Left cardiac atrium (tissue), 4 donors: ENCODE data around the gene ZNF681. TPM values are rescaled to one million over a fixed set of nuclear protein-coding genes. Genes with fewer than 3 reads are reported as not detected.
"Not testable (repeated sequence)": the region's sequence is repeated elsewhere in the genome, so short reads cannot be mapped to it uniquely, and the experiment has no call there.

Source experiments
- ATAC-seq, 2 donors: fragments of 200-7000 bp; cut with Tn5 transposase; one replicate each; pipeline ENCODE4 v1.9.1; 2020; ENCODE audit warnings: mild to moderate bottlenecking in 2 of 2, moderate library complexity in 2 of 2
- DNase-seq: peaks from one replicate; pipeline ENCODE4 v3.0.0-alpha.2; 2020
- intact Hi-C, 2 donors: fragments of 100-400 bp; cut with DNase I; formaldehyde crosslinking; loops; one replicate each; pipeline versions ENCODE4 v1.14.1 to v1.15.1; 2022 to 2023
- long read RNA-seq: library from polyadenylated mRNA; unstranded; transcript quantifications from one replicate; pipeline ENCODE4 v2.0.0, GENCODE V29; 2021
- total RNA-seq, 2 donors: library from RNA; stranded (reverse); fragmentation: NEBNext Ultra II Directional; extraction: Animal tissue kit (Norgen Biotek cat#: 25700); gene quantifications; one replicate each; pipeline ENCODE4 v1.2.1, GENCODE V29; 2021
- donor health status: DM: no; HTN: yes; CAD: no.
- donor health status: DM: no; HTN: yes; CAD: no; lungs with severe emphysema.
- donor health status: DM: yes; HTN: yes; CAD: no.
- donor health status: Dilated cardiomyopathy.

ZNF681 gene
- 1 to 10 TPM in 1 of 2 donors, under 1 TPM in 1; 0.85 to 1.4 TPM for total RNA-seq
- long read RNA-seq, full-length matches to known transcripts: 1 of 1 reads
- long read RNA-seq, partial matches to known transcripts: 0 of 1 reads
- long read RNA-seq, other reads (novel, unspliced or antisense): 0 of 1 reads

GRCh38 chr19:23758187-23759074 lies at the start of gene ZNF681:
ZNF681 (minus strand) TSS chr19:23758891; CDS start chr19:23758749, 142 bp downstream.
- ATAC-seq: peak; percentile 93 to 98
- intact Hi-C loops: no loop called here
- DNase-seq: peak; percentile 94

DNA sequence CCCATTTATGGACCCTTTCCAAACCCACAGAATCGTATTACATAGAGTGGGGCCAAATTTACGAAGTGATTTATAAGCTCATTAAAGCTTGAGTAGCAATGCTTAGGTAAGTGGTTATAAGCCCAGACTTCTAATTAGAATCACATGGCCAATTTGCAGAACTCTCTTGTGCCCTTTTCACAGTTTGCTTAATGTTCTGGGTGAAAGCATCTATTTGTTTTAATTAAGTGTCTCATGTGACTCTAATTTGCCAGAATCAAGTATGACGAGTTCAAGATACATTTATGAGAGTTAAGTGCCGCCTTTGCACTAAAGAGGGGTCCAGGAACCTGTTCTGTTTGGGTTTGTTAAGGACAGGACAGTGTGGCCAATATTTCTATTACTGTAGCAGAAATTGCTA lies 46.0 kb upstream of the ZNF681 start:
- ATAC-seq (no peak), DNase-seq (no peak)
- intact Hi-C loops: no loop called here

DNA sequence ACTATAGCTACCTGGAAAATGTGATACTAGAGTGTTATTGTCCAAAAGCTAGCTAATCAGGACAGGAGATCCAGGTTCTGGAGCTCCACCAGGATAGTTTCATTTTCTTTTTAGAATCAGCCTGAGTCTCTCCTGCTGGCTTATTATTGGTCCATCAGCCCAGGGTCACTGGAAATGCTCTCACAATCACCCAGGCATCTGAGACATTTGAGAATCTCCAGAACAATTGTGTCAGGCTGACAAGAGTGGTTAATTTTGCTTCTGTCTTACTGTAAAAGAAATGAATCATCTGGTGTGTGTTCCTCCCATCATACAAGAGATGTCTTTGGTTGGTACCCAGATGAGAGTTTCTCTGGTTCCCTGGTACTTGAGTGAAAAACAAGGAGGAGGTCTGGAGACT lies 43.6 kb upstream of the ZNF681 start:
- intact Hi-C loops: no loop called here
- DNase-seq (no peak), ATAC-seq (no peak)

GRCh38 chr19:23801803-23802202 lies 43.1 kb upstream of the ZNF681 start:
- ATAC-seq (no peak), DNase-seq (no peak)
- intact Hi-C loops: no loop called here

- ATAC-seq: no peak
- intact Hi-C loops: no loop called here
- no peak for DNase-seq
Measured at GRCh38 chr19:23800868-23801267, 42.2 kb upstream of the ZNF681 start.

DNA sequence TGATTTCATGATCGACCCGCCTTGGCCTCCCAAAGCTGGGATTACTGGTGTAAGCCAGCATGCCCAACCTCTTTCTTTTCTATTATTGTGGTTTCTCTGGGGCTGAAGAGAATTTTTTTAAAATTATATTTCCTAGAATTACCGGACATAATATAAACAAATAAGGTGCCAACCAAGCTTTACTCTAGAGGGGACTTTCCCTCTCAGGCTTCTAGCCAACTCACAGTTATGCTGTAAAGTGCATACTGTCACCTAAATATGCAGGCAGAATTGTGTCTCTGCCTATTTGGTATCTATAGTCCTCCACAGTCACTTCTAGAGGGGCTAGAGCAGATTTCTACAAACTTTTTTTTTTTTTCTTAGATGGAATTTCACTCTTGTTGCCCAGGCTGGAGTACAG lies 41.6 kb upstream of the ZNF681 start:
- DNase-seq (no peak), ATAC-seq (no peak)
- intact Hi-C loops: no loop called here

DNA sequence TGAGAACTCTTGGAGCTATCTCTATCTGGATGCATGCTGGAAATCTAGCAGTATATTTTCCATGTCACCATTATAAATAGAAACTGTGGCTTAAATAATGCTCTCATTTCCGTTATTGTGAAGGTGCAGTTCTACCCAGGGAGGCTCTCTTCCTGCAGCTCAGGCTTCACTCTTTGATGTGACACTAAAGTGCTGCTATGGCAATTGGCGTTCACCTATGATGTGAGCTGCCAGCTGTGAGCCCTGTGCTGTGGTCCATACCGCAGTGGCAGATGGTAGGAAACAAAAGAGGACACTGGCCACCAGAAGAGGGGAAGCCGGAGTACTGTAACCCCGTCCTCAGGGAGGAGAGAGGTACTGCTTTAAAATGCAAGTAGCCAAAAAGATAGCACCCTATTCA lies 40.6 kb upstream of the ZNF681 start:
- DNase-seq: no peak
- ATAC-seq: no peak
- intact Hi-C loops: no loop called here

- ATAC-seq: no peak
- DNase-seq: no peak
- intact Hi-C loops: no loop called here
Measured at GRCh38 chr19:23795462-23795861, 36.8 kb upstream of the ZNF681 start.

GRCh38 chr19:23792784-23793183 lies 34.1 kb upstream of the ZNF681 start:
- DNase-seq (no peak), ATAC-seq (no peak)
- intact Hi-C loops: no loop called here

- no peak for ATAC-seq
- no peak for DNase-seq
- intact Hi-C loops: no loop called here
Measured at GRCh38 chr19:23790641-23791488, 32.2 kb upstream of the ZNF681 start.

DNA sequence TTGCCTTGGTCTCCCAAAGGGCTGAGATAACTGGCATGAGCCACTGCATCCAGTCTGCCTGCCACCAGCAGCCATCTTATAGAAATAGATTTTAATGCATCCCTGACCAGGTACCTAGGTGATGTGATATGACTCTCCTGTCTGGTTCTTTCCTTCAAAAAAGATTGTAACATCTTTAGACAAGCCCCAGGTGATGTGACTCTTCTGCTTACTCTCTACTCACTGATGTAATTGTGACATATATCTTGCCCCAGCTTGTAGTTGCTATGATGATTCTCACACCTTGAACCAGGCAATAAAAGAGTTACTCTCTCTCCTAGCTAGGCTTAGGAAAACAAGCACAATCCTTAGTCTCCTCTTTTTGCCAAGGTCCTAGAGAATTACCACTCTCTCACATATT lies 30.6 kb upstream of the ZNF681 start:
- DNase-seq (no peak), ATAC-seq (no peak)
- intact Hi-C loops: no loop called here

DNA sequence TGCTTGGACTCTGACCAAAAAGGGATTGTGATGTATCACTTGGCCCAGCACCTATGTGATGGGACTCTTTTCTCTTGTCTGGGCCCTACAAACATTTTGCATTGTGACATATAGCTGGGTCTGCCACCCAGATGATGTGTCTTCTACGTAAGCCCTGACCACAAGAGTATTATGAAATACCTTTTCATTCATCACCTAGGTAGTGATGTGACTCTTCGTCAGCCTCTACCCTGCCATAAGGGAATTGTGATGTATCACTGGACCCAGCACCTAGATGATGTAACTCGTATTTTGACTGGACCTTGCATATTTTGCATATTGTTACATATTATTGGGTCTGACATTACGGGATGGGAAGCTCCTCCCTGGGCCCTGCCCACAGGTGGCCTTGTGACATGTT lies 29.7 kb upstream of the ZNF681 start:
- no peak for ATAC-seq
- no peak for DNase-seq
- intact Hi-C loops: no loop called here

DNA sequence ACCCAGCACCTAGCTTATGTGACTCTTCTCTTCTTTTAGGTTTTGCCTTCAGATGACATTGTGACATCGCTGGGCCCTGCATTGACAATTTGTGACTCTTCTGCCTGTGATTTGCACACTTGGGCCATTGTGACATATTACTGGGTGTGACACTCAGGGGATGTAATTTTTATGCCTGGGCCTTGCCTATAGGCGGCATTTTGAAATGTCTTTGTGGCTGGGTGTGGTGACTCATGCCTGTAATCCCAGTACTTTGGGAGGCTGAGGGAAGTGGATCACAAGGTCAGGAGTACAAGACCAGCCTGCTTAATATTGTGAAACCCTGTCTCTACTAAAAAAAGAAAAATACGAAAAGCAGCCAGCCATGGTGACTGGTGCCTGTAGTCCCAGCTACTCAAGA lies 28.4 kb upstream of the ZNF681 start:
- ATAC-seq: no peak
- no peak for DNase-seq
- intact Hi-C loops: no loop called here

GRCh38 chr19:23785982-23786381 lies 27.3 kb upstream of the ZNF681 start:
- DNase-seq (no peak), ATAC-seq (no peak)
- intact Hi-C loops: no loop called here

DNA sequence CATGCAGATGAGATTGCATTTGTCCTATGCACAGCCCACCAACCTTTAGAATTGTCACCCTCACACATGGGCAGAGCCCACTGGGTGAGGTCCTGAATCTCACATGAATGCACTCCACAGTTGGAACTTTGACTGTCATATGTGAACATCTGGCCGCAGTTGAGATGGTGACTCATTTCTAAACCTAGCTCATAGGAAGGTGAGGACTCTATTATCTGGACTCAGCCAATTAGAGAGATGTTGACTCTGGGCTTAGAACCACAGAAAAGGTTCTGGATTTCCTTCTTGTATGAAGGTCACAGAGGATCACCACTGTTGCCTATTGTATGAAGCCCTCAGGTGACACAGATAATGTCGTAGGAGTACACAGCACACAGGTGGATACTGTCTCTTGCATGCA lies 25.6 kb upstream of the ZNF681 start:
- ATAC-seq (no peak), DNase-seq (no peak)
- intact Hi-C loops: no loop called here

DNA sequence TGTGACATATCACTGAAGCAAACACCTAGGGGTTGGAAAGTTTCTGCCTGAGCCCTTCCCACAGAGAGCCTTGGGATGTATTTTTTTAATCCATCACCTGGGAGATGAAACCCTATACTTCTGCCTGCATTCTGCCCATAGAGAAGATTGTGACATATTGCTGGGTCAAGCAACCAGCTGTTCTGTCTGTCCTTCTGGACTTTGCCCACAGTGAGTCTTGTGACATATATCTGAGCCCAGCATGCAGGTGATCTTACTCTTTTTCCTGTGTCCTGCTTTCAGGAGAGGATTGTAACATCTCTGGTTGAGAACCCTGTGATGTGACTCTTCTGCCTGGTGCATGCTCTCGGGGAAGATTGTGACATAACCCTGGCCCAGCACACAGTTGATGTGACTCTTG lies 24.9 kb upstream of the ZNF681 start:
- intact Hi-C loops: no loop called here
- DNase-seq (no peak), ATAC-seq (no peak)

DNA sequence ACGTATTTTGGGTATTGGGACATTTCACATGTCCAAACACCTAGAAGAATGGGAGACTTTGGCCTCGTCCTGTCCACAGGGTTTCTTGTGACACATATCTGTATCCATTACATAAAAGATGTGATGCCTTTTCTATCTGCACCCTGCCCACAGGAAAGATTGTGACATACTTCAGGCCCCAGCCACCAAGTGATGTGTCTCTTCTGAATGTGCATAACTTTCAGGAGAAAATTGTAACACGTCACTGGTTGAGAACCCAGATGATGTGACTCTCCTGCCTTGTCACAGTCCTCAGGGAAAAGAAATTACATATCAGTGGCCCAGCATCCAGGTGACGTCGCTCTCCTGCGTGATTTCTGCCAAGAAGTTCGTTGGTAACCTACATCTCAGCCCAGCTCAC lies 21.0 kb upstream of the ZNF681 start:
- DNase-seq: no peak
- intact Hi-C loops: no loop called here
- no peak for ATAC-seq

DNA sequence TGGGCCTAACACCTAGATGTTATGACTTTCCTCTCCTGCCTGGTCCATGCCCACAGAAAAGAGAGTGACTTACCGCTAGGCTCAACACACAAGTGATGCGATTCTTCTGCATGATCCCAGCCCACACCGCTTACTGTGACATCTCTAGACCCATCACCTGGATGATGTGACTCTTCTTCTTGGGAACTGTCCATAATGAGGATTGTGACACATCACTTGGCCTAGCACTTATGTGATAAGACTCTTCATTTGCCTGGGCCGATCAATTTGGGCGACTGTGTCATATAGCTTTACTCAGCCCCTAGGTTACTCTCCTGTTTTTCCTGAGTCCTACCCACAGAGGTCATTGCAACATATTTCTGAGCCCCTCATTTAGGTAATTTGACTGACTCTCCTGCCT lies 19.9 kb upstream of the ZNF681 start:
- no peak for DNase-seq
- ATAC-seq: no peak
- intact Hi-C loops: no loop called here

- ATAC-seq, intact Hi-C loops, DNase-seq: not testable (repeated sequence)
Measured at GRCh38 chr19:23778036-23778435, 19.3 kb upstream of the ZNF681 start.

DNA sequence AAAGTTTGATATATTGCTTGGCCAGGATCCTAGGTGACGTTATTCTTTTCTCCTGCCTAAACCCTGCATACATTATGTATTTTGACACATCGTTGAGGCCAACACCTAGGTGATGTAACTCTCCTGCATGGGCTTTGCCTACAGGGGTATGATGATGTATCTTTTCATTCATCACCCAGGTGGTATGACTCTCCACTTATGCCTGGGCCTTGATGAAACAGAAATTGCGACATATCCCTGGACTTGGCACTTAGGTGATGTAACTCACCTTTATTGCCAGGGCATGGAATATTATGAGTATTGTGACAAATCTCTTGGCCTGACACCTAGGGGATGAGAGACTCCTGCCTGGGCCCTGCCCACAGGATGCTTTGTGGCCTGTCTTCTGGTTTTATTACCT lies 18.5 kb upstream of the ZNF681 start:
- DNase-seq (no peak), ATAC-seq (no peak)
- intact Hi-C loops: no loop called here
